Gastroesophageal sphincter (tissue), 4 donors: Measurements from ENCODE around the gene TEKT3. TPM values are rescaled to one million over a fixed set of nuclear protein-coding genes. Genes with fewer than 3 reads are reported as not detected.

Source experiments
- ATAC-seq: fragments of 150-250 bp; one replicate; pipeline ENCODE4 v1.9.1; 2016; ENCODE audit warnings: mild to moderate bottlenecking, moderate library complexity
- H3K27ac ChIP-seq, 4 donors: fragments of 200-600 bp; sonication (generic) in 3 of 4; 1 replicate in 3 of 4; 2 replicates in 1 of 4; pipeline ENCODE4 v1.5.1; 2016 to 2019
- H3K27me3 ChIP-seq: fragments of 200-600 bp; sonication (generic); one replicate; pipeline ENCODE4 v1.5.1; 2019
- H3K36me3 ChIP-seq, 2 donors: fragments of 200-600 bp; sonication (generic); one replicate each; pipeline ENCODE4 v1.5.1; 2019; ENCODE audit warnings: control low read depth in 1 of 2
- H3K4me1 ChIP-seq, 3 donors: fragments of 200-600 bp; sonication (generic); 1 replicate in 2 of 3; 2 replicates in 1 of 3; pipeline ENCODE4 v1.5.1; 2016 to 2019; ENCODE audit warnings: control low read depth in 2 of 3
- H3K4me3 ChIP-seq, 2 donors: fragments of 200-600 bp; sonication (generic); one replicate each; pipeline ENCODE4 v1.5.1; 2019; ENCODE audit warnings: mild to moderate bottlenecking in 1 of 2, moderate library complexity in 1 of 2
- H3K9me3 ChIP-seq, 3 donors: fragments of 200-600 bp; sonication (generic); one replicate each; pipeline ENCODE4 v1.5.1; 2017 to 2019; ENCODE audit warnings: control low read depth in 2 of 3
- EP300 ChIP-seq: sonication (generic); formaldehyde crosslinking; IDR thresholded peaks from one replicate; pipeline ENCODE4 v1.6.1; 2017; ENCODE audit warnings: antibody characterized with exemption, mild to moderate bottlenecking
- POLR2A ChIP-seq, 2 donors: fragments of 450-650 bp; IDR thresholded peaks; one replicate each; pipeline ENCODE4 v1.6.1; 2017; ENCODE audit warnings: antibody characterized with exemption in 2 of 2, mild to moderate bottlenecking in 2 of 2, moderate library complexity in 1 of 2
- POLR2AphosphoS5 ChIP-seq: sonication (generic); formaldehyde crosslinking; IDR thresholded peaks from one replicate; pipeline ENCODE4 v1.6.1; 2017; ENCODE audit warnings: antibody characterized with exemption
- WGBS, 2 donors: methylation state at CpG; one replicate each; pipeline ENCODE4 v1.1.5; 2018; ENCODE audit warnings: low coverage in 1 of 2; 5-methylcytosine and 5-hydroxymethylcytosine counted together
- total RNA-seq, 4 donors: library from RNA; depleted of rRNA; stranded (reverse); fragments of >200 nt; gene quantifications; one replicate each; pipeline ENCODE4 v1.1.0, GENCODE V29; 2016
- TF ChIP-seq, protein P1 (sequence below), 4 experiments: fragments of 200-600 bp in 2 of 4; fragments of 450-650 bp in 2 of 4; sonication (generic) in 1 of 4; IDR thresholded peaks; one replicate each; pipeline ENCODE4 v1.5.1; 2017 to 2019; ENCODE audit warnings: antibody characterized with exemption in 4 of 4, mild to moderate bottlenecking in 2 of 4, moderate library complexity in 2 of 4

Gene TEKT3
- total RNA-seq, 4 donors from 2014 or later, result 2.6 TPM; not detected in 3

DNA sequence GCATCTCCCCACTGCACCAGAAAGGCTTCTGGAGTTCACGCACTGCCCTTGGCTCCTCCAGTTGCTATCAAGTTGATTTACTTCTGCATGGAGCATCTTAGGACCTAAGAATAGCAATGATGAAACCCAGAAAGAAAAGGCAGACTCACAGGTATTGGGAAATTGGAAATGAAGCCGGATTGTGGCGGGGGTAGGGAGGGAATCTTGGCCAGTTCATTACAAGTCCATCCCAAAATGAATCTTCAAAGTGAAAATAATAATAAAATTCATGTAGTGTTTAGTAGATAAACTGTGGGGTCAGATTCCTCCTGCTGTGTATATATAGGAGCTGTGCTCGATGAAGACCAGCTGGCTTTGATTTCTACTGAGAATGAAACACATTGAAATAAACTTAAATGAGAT is 33.7 kb downstream of the TEKT3 start:
- 31 to 46% methylated on average over 3 to 4 of the region's 4 CpGs for WGBS, 2 donors
- H3K27ac ChIP-seq, result no peak overlapping the region
- H3K9me3 ChIP-seq, result no peaks in the 10 kb centered on the region
- H3K36me3 ChIP-seq, result no peaks in the 10 kb centered on the region
- no peak overlapping the region for H3K4me3 ChIP-seq
- peaks cover 0 to 13% (median 0%) of the 10 kb centered on the region in 3 donors for H3K4me1 ChIP-seq
- no peak for TF ChIP-seq POLR2AphosphoS5
- no peak for TF ChIP-seq POLR2A (IDR thresholded peaks at IDR 0.05)
- TF ChIP-seq EP300, result no peak
- TF ChIP-seq, protein P1, sequence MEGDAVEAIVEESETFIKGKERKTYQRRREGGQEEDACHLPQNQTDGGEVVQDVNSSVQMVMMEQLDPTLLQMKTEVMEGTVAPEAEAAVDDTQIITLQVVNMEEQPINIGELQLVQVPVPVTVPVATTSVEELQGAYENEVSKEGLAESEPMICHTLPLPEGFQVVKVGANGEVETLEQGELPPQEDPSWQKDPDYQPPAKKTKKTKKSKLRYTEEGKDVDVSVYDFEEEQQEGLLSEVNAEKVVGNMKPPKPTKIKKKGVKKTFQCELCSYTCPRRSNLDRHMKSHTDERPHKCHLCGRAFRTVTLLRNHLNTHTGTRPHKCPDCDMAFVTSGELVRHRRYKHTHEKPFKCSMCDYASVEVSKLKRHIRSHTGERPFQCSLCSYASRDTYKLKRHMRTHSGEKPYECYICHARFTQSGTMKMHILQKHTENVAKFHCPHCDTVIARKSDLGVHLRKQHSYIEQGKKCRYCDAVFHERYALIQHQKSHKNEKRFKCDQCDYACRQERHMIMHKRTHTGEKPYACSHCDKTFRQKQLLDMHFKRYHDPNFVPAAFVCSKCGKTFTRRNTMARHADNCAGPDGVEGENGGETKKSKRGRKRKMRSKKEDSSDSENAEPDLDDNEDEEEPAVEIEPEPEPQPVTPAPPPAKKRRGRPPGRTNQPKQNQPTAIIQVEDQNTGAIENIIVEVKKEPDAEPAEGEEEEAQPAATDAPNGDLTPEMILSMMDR (IDR thresholded peaks at IDR 0.05), result no peak
- H3K27me3 ChIP-seq, result no peaks in the 10 kb centered on the region
- peak; percentile 78 for ATAC-seq

DNA sequence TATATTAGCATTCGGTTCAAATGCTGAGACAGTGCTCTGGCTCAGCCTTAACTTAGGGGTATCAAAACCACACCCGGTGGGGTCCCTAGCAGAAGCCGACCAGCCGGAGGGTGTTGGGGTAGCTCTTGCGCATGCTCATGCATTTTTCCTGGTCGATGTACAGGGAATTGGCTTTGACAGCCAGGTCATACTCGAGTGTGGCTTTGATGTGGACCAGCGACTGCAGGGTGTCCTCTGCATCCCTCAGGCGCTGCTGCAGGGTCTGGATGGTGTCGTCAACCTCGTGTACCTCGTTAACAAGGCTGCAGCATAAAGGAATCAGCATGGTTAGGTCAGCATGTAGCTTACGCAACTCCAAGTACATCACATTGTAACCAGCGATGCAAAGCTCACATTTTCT is 37.5 kb downstream of the TEKT3 start:
- Histone ChIP-seq H3K4me1 (peaks cover 0 to 13% (median 0%) of the 10 kb centered on the region in 3 donors), H3K4me3 (no peak overlapping the region), H3K27ac (no peak overlapping the region), H3K27me3 (no peaks in the 10 kb centered on the region), H3K36me3 (no peaks in the 10 kb centered on the region), H3K9me3 (no peaks in the 10 kb centered on the region)
- WGBS, 2 donors, result 74 to 94% methylated on average over 5 to 7 of the region's 14 CpGs
- TF ChIP-seq POLR2AphosphoS5 (no peak), EP300 (no peak), POLR2A (IDR thresholded peaks at IDR 0.05) (no peak)
- TF ChIP-seq, protein P1 (IDR thresholded peaks at IDR 0.05), result no peak
- no peak for ATAC-seq

DNA sequence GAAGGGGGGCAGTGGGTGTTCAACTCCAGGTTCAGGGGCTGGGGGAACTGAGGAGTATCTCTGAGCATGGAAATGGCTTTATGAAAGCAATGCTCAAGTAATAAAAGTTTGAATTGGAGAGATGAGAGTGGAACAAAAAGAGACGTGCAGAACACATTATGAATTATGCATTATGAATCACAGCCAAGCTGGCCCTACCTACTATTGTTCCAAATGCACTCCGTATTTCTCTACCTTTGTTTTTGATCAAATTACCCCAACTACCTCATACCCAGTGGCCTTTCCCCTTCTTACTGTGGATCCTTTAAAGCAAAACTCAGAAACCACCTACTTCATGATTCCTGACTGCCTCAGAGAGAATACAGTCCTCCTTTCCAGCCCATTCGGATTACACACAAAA is 38.1 kb downstream of the TEKT3 start:
- Histone ChIP-seq H3K9me3 (no peaks in the 10 kb centered on the region), H3K4me1 (peaks cover 0 to 13% (median 0%) of the 10 kb centered on the region in 3 donors), H3K36me3 (no peaks in the 10 kb centered on the region), H3K27me3 (no peaks in the 10 kb centered on the region), H3K4me3 (no peak overlapping the region), H3K27ac (no peak overlapping the region)
- no peak for ATAC-seq
- TF ChIP-seq, protein P1 (IDR thresholded peaks at IDR 0.05), result no peak
- TF ChIP-seq EP300 (no peak), POLR2A (IDR thresholded peaks at IDR 0.05) (no peak), POLR2AphosphoS5 (no peak)
- 14 to 19% methylated on average over 3 of the region's 3 CpGs for WGBS, 2 donors

DNA sequence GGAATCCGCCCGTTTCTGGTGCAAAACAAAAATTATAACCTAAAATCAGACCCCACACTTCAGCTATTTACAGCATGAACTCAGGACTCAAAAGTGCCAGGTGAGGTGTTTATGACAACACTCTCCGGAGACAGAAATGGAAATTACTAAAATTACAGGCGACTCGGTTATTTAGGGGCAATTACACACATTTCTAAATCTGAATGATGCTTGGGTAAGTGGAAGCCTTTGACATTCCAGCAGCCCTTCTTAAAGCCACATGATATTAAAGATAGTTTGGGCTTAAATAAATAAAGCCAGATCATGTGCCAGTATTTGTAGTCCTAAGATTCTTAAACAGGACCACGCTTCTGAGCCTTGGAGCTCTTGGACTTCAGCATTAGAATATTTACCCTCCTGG is 39.6 kb downstream of the TEKT3 start:
- no peak for TF ChIP-seq POLR2A (IDR thresholded peaks at IDR 0.05)
- TF ChIP-seq POLR2AphosphoS5, result no peak
- TF ChIP-seq, protein P1 (IDR thresholded peaks at IDR 0.05), result no peak
- no peak for TF ChIP-seq EP300
- no peak for ATAC-seq
- 94 to 100% methylated on average over 4 of the region's 6 CpGs for WGBS, 2 donors

DNA sequence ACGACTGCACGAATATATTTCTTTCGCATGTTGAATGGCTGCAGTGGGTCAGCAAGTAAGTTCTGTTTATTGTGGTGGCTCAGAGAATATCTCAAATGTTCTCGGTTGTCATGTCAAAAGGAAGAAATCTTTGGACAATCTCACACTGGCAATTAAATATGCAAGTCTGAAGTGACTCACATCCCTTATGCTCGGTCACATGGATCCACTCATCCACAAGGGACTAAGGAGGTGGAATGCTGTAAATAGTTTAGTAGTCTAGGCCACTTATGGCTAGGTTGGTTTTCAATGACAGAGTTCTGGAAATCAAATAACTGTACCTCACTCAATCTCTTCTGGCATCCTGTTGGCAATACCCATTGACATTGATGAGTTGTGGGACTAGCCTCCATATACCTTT is 43.2 kb downstream of the TEKT3 start:
- Histone ChIP-seq H3K4me1 (no peaks in the 10 kb centered on the region), H3K4me3 (no peak overlapping the region), H3K36me3 (no peaks in the 10 kb centered on the region), H3K27me3 (no peaks in the 10 kb centered on the region), H3K27ac (no peak overlapping the region), H3K9me3 (no peaks in the 10 kb centered on the region)
- no peak for ATAC-seq
- TF ChIP-seq, protein P1 (IDR thresholded peaks at IDR 0.05), result no peak
- no peak for TF ChIP-seq EP300
- no peak for TF ChIP-seq POLR2A (IDR thresholded peaks at IDR 0.05)
- 69 to 84% methylated on average over 5 of the region's 5 CpGs for WGBS, 2 donors

More for the DNA sequence above, 39.6 kb downstream of the TEKT3 start:
- no peaks in the 10 kb centered on the region for H3K27me3 ChIP-seq
- H3K9me3 ChIP-seq, result no peaks in the 10 kb centered on the region
- no peaks in the 10 kb centered on the region for H3K36me3 ChIP-seq
- H3K4me3 ChIP-seq, result no peak overlapping the region
- peaks cover 0 to 4% (median 0%) of the 10 kb centered on the region in 3 donors for H3K4me1 ChIP-seq
- no peak overlapping the region for H3K27ac ChIP-seq
